ENCODE measurements around the gene PFDN2.

DNA sequence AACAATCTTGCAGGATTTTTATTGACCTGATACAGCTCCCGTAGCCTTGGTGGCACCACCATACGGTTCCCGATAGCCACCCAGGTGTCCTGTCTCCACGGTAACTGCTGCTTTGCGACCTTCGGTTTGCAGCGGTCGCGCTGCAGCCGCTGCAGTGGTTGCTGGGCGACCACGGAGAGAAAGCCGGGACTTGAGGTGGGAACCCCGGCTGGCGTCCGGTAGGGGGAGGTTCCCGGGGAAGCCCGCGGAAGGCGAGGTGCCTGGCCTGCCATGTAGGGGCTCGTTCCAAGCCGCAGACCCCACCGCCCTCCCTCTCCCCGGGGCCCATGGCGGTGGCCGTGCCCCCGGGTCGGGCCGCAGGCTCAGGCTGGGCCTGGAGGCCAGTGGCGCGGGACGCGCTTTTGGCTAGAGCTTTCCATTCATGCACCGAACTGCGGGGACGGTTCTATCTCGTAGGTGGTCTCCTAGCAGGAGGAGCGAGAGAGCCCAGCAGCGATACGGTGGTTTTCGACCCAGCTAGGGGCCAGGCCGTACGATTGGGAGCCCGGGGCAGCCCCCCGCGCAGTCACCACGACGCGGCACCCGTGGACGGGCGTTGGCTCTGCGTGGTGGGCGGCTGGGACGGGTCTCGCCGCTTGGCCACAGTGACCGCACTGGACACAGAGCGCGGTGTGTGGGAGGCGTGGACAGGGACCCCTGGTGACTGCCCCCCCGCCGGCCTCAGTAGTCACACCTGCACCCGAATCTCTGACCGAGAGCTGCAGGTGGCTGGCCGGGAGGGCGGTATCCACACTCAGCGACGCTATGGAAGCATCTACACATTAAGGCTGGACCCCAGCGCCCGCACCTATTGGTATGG is 19.4 kb downstream of the PFDN2 start, which contains the start of gene KLHDC9:
- no peak for TF ChIP-seq EZH2phosphoT487 (IDR thresholded peaks at IDR 0.05; ENCODE audit: borderline replicate concordance, low read depth, low read length)
- TF ChIP-seq CTCF (conservative IDR thresholded peaks at IDR 0.05; ENCODE audit: low read length), result no peak

All from OCI-LY7 (cell line).